Kidney (tissue), 14 donors: ENCODE measurements around the gene ARHGAP42. TPM values are rescaled to one million over a fixed set of nuclear protein-coding genes. Genes with fewer than 3 reads are reported as not detected.

Source experiments
- DNase-seq, 5 donors: peaks; one replicate each; pipeline ENCODE4 v3.0.0-alpha.2; 2013 to 2020
- FAIRE-seq: peaks from 2 replicates; lab custom pipeline; 2012; peaks lifted over from hg19 to GRCh38; lab: Jason Lieb, UNC
- H3K27ac ChIP-seq, 2 donors: one replicate each; pipeline ENCODE4 v1.7.0; 2013; ENCODE audit warnings: low read depth in 2 of 2, low read length in 2 of 2, inconsistent platforms in 1 of 2
- H3K27me3 ChIP-seq: one replicate; pipeline ENCODE4 v1.7.1; 2013; ENCODE audit warnings: low read length, inconsistent platforms; ENCODE audit not compliant: control insufficient read depth, insufficient read depth
- H3K36me3 ChIP-seq, 3 donors: one replicate each; pipeline versions ENCODE4 v1.7.0 to v1.7.1; 2013; ENCODE audit warnings: low read length in 3 of 3, control low read depth in 1 of 3, inconsistent platforms in 1 of 3; ENCODE audit not compliant: insufficient read depth in 3 of 3, control insufficient read depth in 2 of 3
- H3K4me1 ChIP-seq, 3 donors: one replicate each; pipeline versions ENCODE4 v1.7.0 to v1.7.1; 2013; ENCODE audit warnings: low read length in 3 of 3, inconsistent platforms in 1 of 3, low read depth in 1 of 3; ENCODE audit not compliant: control insufficient read depth in 2 of 3, insufficient read depth in 2 of 3
- H3K4me3 ChIP-seq, 3 donors: one replicate each; pipeline versions ENCODE4 v1.7.0 to v1.8.1; 2013; ENCODE audit warnings: low read length in 3 of 3, control low read depth in 1 of 3, inconsistent platforms in 1 of 3
- H3K9ac ChIP-seq, 3 donors: one replicate each; pipeline versions ENCODE4 v1.7.0 to v1.7.1; 2013; ENCODE audit warnings: low read length in 3 of 3, control low read depth in 1 of 3, inconsistent platforms in 1 of 3
- H3K9me3 ChIP-seq, 3 donors: one replicate each; pipeline versions ENCODE4 v1.7.0 to v1.7.1; 2013; ENCODE audit warnings: low read length in 3 of 3, control low read depth in 1 of 3, inconsistent platforms in 1 of 3; ENCODE audit not compliant: control insufficient read depth in 2 of 3, insufficient read depth in 1 of 3
- CTCF ChIP-seq: IDR thresholded peaks from 3 replicates; pipeline ENCODE4 v1.5.1; 2012; ENCODE audit warnings: mild to moderate bottlenecking, moderate library complexity, borderline replicate concordance; ENCODE audit not compliant: insufficient read depth; ENCODE audit errors: extremely low read depth
- intact Hi-C: fragments of 100-400 bp; cut with DNase I; formaldehyde crosslinking; loops from one replicate; pipeline ENCODE4 v1.11.1; 2022
- polyA plus RNA-seq: library from polyadenylated mRNA; stranded (reverse); fragments of 350-450 nt; fragmentation: Illumina TruSeq; extraction: RNeasy Lipid Tissue Mini Kit (QIAGEN cat#74804); gene quantifications from one replicate; pipeline ENCODE4 v1.2.3, GENCODE V29; 2014; ENCODE audit warnings: low read depth, low replicate concordance; ENCODE audit not compliant: insufficient read depth
- total RNA-seq: library from RNA; stranded (reverse); fragmentation: NEBNext Ultra II Directional; extraction: Animal tissue kit (Norgen Biotek cat#: 25700); gene quantifications from one replicate; pipeline ENCODE4 v1.2.1, GENCODE V29; 2021
- donor health status: control.
- donor health status: control.
- donor health status: control.
- donor health status: control.
- donor health status: control.
- donor health status: DM: yes; HTN: yes; CAD: no.
- donor health status: Normal renal cell carcinoma (clear cell type).

Gene ARHGAP42
- total and polyA plus RNA-seq, 2 donors from 2014 or later: 4.2 to 18.9 TPM

GRCh38 chr11:100994966-100995365, 307.9 kb downstream of the ARHGAP42 start:
- Histone ChIP-seq H3K4me3 (no peak overlapping the region), H3K27ac (no peak overlapping the region), H3K9ac (no peak overlapping the region), H3K36me3 (no peaks in the 10 kb centered on the region), H3K27me3 (no peaks in the 10 kb centered on the region), H3K4me1 (no peaks in the 10 kb centered on the region), H3K9me3 (no peaks in the 10 kb centered on the region)
- intact Hi-C loops: no loop called here
- no peak for TF ChIP-seq CTCF
- no peak for FAIRE-seq
- DNase-seq: no peak

GRCh38 chr11:100999756-101000155, 312.7 kb downstream of the ARHGAP42 start:
- no peak for TF ChIP-seq CTCF
- FAIRE-seq (no peak), DNase-seq (no peak)
- H3K9ac ChIP-seq: no peak overlapping the region
- no peak overlapping the region for H3K27ac ChIP-seq
- intact Hi-C loops: no loop called here
- no peaks in the 10 kb centered on the region for H3K36me3 ChIP-seq
- H3K4me1 ChIP-seq: no peaks in the 10 kb centered on the region
- H3K27me3 ChIP-seq: no peaks in the 10 kb centered on the region
- H3K9me3 ChIP-seq: no peaks in the 10 kb centered on the region
- H3K4me3 ChIP-seq: no peak overlapping the region

- TF ChIP-seq CTCF: no peak
- no peaks in the 10 kb centered on the region for H3K4me1 ChIP-seq
- no peaks in the 10 kb centered on the region for H3K36me3 ChIP-seq
- H3K27me3 ChIP-seq: no peaks in the 10 kb centered on the region
- H3K9ac ChIP-seq: no peak overlapping the region
- intact Hi-C loops: no loop called here
- DNase-seq: no peak
- no peak for FAIRE-seq
- no peak overlapping the region for H3K4me3 ChIP-seq
- H3K27ac ChIP-seq: no peak overlapping the region
- H3K9me3 ChIP-seq: no peaks in the 10 kb centered on the region
Observed at GRCh38 chr11:101003468-101003867, 316.4 kb downstream of the ARHGAP42 start.
